Measurements from ENCODE around the gene ZFP36.

DNA sequence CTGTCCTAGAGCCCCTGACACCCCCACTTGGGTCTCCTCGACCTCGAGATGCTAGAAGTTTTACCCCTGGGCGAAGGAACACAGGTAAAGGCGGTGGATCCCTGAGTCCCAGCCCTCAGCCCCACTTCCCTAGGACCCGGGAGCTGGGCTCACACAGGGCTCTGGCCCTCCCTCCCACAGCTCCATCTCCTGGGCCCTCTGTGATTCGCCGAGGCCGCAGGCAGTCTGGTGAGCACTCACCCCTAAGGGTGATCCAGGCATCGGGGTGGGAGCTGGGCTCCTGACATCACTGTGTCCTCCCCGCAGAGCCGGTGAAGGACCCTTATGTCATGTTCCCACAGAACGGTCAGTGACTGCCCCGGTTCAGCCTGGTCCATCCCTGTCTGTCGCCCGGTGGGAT, 14.1 kb downstream of the ZFP36 start:
- TF ChIP-seq, protein P1, sequence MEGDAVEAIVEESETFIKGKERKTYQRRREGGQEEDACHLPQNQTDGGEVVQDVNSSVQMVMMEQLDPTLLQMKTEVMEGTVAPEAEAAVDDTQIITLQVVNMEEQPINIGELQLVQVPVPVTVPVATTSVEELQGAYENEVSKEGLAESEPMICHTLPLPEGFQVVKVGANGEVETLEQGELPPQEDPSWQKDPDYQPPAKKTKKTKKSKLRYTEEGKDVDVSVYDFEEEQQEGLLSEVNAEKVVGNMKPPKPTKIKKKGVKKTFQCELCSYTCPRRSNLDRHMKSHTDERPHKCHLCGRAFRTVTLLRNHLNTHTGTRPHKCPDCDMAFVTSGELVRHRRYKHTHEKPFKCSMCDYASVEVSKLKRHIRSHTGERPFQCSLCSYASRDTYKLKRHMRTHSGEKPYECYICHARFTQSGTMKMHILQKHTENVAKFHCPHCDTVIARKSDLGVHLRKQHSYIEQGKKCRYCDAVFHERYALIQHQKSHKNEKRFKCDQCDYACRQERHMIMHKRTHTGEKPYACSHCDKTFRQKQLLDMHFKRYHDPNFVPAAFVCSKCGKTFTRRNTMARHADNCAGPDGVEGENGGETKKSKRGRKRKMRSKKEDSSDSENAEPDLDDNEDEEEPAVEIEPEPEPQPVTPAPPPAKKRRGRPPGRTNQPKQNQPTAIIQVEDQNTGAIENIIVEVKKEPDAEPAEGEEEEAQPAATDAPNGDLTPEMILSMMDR (IDR thresholded peaks at IDR 0.05; ENCODE audit: low read length), result no peak
- no peak for TF ChIP-seq EZH2 (IDR thresholded peaks at IDR 0.05; ENCODE audit: borderline replicate concordance, low read length)
